CD14-positive monocyte (primary cell): Measurements from ENCODE around the gene CEP83. TPM values are rescaled to one million over a fixed set of nuclear protein-coding genes. Genes with fewer than 3 reads are reported as not detected.

Experiments used
- DNase-seq, 3 donors: peaks; one replicate each; pipeline ENCODE4 v3.0.0-alpha.2; 2011 to 2022
- H2AFZ ChIP-seq: 2 replicates; pipeline ENCODE4 v1.6.0; 2012; ENCODE audit warnings: mild to moderate bottlenecking, low read depth, low read length, inconsistent platforms; ENCODE audit not compliant: insufficient read depth, poor library complexity, severe bottlenecking
- H3K27ac ChIP-seq, 2 donors: 1 replicate in 1 of 2; 2 replicates in 1 of 2; pipeline ENCODE4 v1.5.1; 2012 to 2013; ENCODE audit warnings: low read length in 2 of 2, control low read depth in 1 of 2, inconsistent platforms in 1 of 2, low read depth in 1 of 2, mild to moderate bottlenecking in 1 of 2
- H3K27me3 ChIP-seq, 2 donors: one replicate each; pipeline versions ENCODE4 v1.6.0 to v1.6.1; 2011 to 2013; ENCODE audit warnings: low read length in 2 of 2; ENCODE audit not compliant: control insufficient read depth in 2 of 2, insufficient read depth in 2 of 2
- H3K36me3 ChIP-seq, 2 donors: replicated peaks in 1 of 2; 1 replicate in 1 of 2; 2 replicates in 1 of 2; pipeline versions ENCODE4 v1.5.1 to v1.6.1; 2012 to 2013; ENCODE audit warnings: low read length in 2 of 2, control low read depth in 1 of 2, inconsistent platforms in 1 of 2, mild to moderate bottlenecking in 1 of 2; ENCODE audit not compliant: insufficient read depth in 2 of 2, control insufficient read depth in 1 of 2
- H3K4me1 ChIP-seq, 2 donors: 1 replicate in 1 of 2; 2 replicates in 1 of 2; pipeline versions ENCODE4 v1.5.1 to v1.6.1; 2012 to 2013; ENCODE audit warnings: low read length in 2 of 2, control low read depth in 1 of 2, inconsistent platforms in 1 of 2, mild to moderate bottlenecking in 1 of 2, moderate library complexity in 1 of 2; ENCODE audit not compliant: insufficient read depth in 2 of 2, control insufficient read depth in 1 of 2
- H3K4me2 ChIP-seq: replicated peaks from 2 replicates; pipeline ENCODE3; 2012; ENCODE audit warnings: low read length, moderate library complexity, mild to moderate bottlenecking; ENCODE audit not compliant: poor library complexity, severe bottlenecking; ENCODE audit errors: extremely low read depth
- H3K4me3 ChIP-seq, 3 experiments: fragments of 200-600 bp in 1 of 3; sonication (generic) in 1 of 3; replicated peaks in 1 of 3; 1 replicate in 2 of 3; 2 replicates in 1 of 3; pipeline ENCODE4 v1.5.1; 2011 to 2013; ENCODE audit warnings: low read length in 3 of 3, mild to moderate bottlenecking in 3 of 3, control low read depth in 2 of 3, low read depth in 2 of 3, inconsistent platforms in 1 of 3, moderate library complexity in 1 of 3
- H3K79me2 ChIP-seq: 2 replicates; pipeline ENCODE4 v1.6.0; 2012; ENCODE audit warnings: mild to moderate bottlenecking, control low read depth, inconsistent platforms, low read length, moderate library complexity; ENCODE audit not compliant: insufficient read depth
- H3K9ac ChIP-seq: 2 replicates; pipeline ENCODE4 v1.6.0; 2017; ENCODE audit warnings: low read length, mild to moderate bottlenecking; ENCODE audit not compliant: insufficient read depth, poor library complexity, severe bottlenecking
- H3K9me3 ChIP-seq, 2 donors: replicated peaks in 1 of 2; 1 replicate in 1 of 2; 2 replicates in 1 of 2; pipeline versions ENCODE4 v1.5.1 to v1.6.1; 2012 to 2013; ENCODE audit warnings: low read length in 2 of 2, control low read depth in 1 of 2; ENCODE audit not compliant: control insufficient read depth in 1 of 2, insufficient read depth in 1 of 2
- H4K20me1 ChIP-seq: 2 replicates; pipeline ENCODE4 v1.6.0; 2012; ENCODE audit warnings: mild to moderate bottlenecking, low read length, control low read depth, moderate library complexity; ENCODE audit not compliant: insufficient read depth
- H3K27ac Mint-ChIP-seq, 7 donors: one replicate each; pipeline ENCODE4 v1.8.0; 2020; ENCODE audit warnings: mild to moderate bottlenecking in 7 of 7, mixed read lengths in 7 of 7, moderate library complexity in 6 of 7, inconsistent platforms in 2 of 7
- H3K27me3 Mint-ChIP-seq, 3 donors: one replicate each; pipeline ENCODE4 v1.8.0; 2021 to 2022; ENCODE audit warnings: low read depth in 3 of 3, mild to moderate bottlenecking in 3 of 3, mixed read lengths in 3 of 3, moderate library complexity in 3 of 3, inconsistent platforms in 1 of 3
- H3K36me3 Mint-ChIP-seq, 2 donors: one replicate each; pipeline ENCODE4 v1.8.0; 2020; ENCODE audit warnings: mixed read lengths in 2 of 2, inconsistent platforms in 1 of 2, mild to moderate bottlenecking in 1 of 2
- H3K4me1 Mint-ChIP-seq: one replicate; pipeline ENCODE4 v1.8.0; 2020; ENCODE audit warnings: mild to moderate bottlenecking, mixed read lengths
- H3K4me3 Mint-ChIP-seq, 2 donors: one replicate each; pipeline ENCODE4 v1.8.0; 2020; ENCODE audit warnings: mild to moderate bottlenecking in 2 of 2, mixed read lengths in 2 of 2, moderate library complexity in 1 of 2
- H3K9me3 Mint-ChIP-seq, 7 donors: one replicate each; pipeline ENCODE4 v1.8.0; 2020 to 2022; ENCODE audit warnings: mixed read lengths in 7 of 7, mild to moderate bottlenecking in 6 of 7, moderate library complexity in 6 of 7, inconsistent platforms in 2 of 7
- CTCF ChIP-seq: fragments of 200-600 bp; IDR thresholded peaks from one replicate; pipeline ENCODE4 v1.8.0; 2022; ENCODE audit warnings: antibody characterized with exemption, mild to moderate bottlenecking
- WGBS: methylation state at CpG from one replicate; pipeline ENCODE4 v1.1.5; 2013; ENCODE audit warnings: missing lambda C conversion rate; ENCODE audit not compliant: insufficient coverage; 5-methylcytosine and 5-hydroxymethylcytosine counted together
- intact Hi-C, 2 donors: fragments of 100-400 bp; cut with micrococcal nuclease; formaldehyde crosslinking; loops; one replicate each; pipeline versions ENCODE4 v1.15.0 to v1.15.1; 2023
- polyA plus RNA-seq, 3 donors: library from polyadenylated mRNA; depleted of rRNA in 1 of 3; unstranded in 2 of 3; stranded (reverse) in 1 of 3; fragments of 300-500 nt in 2 of 3; fragments of >200 nt in 1 of 3; fragmentation: Illumina TruSeq in 2 of 3; gene quantifications; 1 replicate in 2 of 3; 2 replicates in 1 of 3; pipeline ENCODE4 v1.2.3, GENCODE V29; 2012 to 2021

The CEP83 gene
- polyA plus RNA-seq, 3 donors = 0.73 to 3.1 (median 1.0) TPM

GRCh38 chr12:94326727-94327126 is 132.9 kb downstream of the CEP83 start:
- Histone ChIP-seq H3K4me1 (no peaks in the 10 kb centered on the region), H3K79me2 (no peaks in the 10 kb centered on the region), H3K27ac (no peak overlapping the region), H3K9me3 (peaks cover 6 to 13% of the 10 kb centered on the region in 2 donors), H4K20me1 (no peaks in the 10 kb centered on the region), H3K36me3 (peaks cover 13 to 66% of the 10 kb centered on the region in 2 donors), H2AFZ (no peak overlapping the region), H3K4me2 (no peak overlapping the region), H3K9ac (no peak overlapping the region), H3K4me3 (no peak overlapping the region), H3K27me3 (no peaks in the 10 kb centered on the region)
- Mint-ChIP-seq H3K4me1 (no peaks in the 10 kb centered on the region), H3K27ac (no peak overlapping the region), H3K36me3 (peaks cover 61 to 71% of the 10 kb centered on the region in 2 donors), H3K4me3 (no peak overlapping the region), H3K9me3 (peaks cover 0 to 10% (median 3%) of the 10 kb centered on the region in 7 donors), H3K27me3 (no peaks in the 10 kb centered on the region)
- intact Hi-C loops = no loop called here
- no peak for DNase-seq
- TF ChIP-seq CTCF = no peak

- WGBS = 100% methylated on average over 1 of the region's 1 CpG
- H3K36me3 ChIP-seq = peaks cover 18 to 67% of the 10 kb centered on the region in 2 donors
- peaks cover 4 to 14% (median 8%) of the 10 kb centered on the region in 7 donors for H3K9me3 Mint-ChIP-seq
These were observed 133.4 kb downstream of the CEP83 start for GRCh38 chr12:94326234-94326633.

More at GRCh38 chr12:94326234-94326633, 133.4 kb downstream of the CEP83 start:
- no peak overlapping the region for H3K27ac Mint-ChIP-seq
- Histone ChIP-seq H3K9ac (no peak overlapping the region), H2AFZ (no peak overlapping the region), H3K27me3 (no peaks in the 10 kb centered on the region), H3K9me3 (peaks cover 11 to 18% of the 10 kb centered on the region in 2 donors), H3K27ac (no peak overlapping the region), H3K79me2 (no peaks in the 10 kb centered on the region), H3K4me1 (no peaks in the 10 kb centered on the region), H3K4me3 (no peak overlapping the region), H4K20me1 (no peaks in the 10 kb centered on the region), H3K4me2 (no peak overlapping the region)
- DNase-seq = no peak
- H3K36me3 Mint-ChIP-seq = peaks cover 66 to 72% of the 10 kb centered on the region in 2 donors
- H3K27me3 Mint-ChIP-seq = no peaks in the 10 kb centered on the region
- intact Hi-C loops = no loop called here
- no peaks in the 10 kb centered on the region for H3K4me1 Mint-ChIP-seq
- no peak overlapping the region for H3K4me3 Mint-ChIP-seq
- TF ChIP-seq CTCF = no peak
